ENCODE results near the gene KHNYN. TPM values are rescaled to one million over a fixed set of nuclear protein-coding genes. Genes with fewer than 3 reads are reported as not detected.

KHNYN gene
- total and polyA plus RNA-seq, 2 of the 8 experiments (the other 6 are each of a cell fraction or from before 2014, with no cell fraction given) = 7.6 to 22.3 TPM

DNA sequence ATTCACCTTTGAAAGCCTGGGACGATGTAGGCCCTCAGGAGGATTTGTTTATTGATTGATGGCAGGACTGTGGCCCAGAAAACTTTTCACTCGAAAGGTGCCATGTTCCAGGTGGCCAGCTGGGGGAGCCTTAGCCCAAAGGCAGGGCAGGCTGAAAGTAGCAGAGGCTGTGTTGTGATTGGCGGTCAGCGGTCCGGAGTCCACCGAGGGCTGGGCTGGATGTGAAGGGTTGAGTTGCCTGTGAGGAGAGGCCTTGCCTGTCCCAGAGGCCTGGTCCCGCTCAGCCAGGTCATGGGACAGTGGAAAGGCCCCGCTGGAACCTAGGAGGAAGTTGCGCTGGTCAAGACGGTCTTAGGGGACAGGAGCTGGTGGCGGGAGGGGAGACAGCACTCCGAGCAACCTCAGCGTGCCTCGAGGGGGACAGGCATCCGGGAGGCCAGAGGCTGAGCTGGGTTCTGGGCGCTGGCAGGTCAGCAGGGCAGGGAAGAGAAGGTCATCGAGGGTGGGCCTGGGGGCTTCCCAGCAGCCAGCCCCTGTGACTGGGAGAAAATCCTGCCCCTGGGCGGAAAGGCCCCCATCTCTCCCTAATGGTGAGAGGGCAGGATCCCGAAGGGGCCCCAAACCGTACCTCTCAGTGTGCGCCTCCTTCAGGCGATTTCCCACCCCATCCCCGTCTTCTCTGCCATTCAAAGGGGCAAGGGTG, 52.0 kb downstream of the KHNYN start:
- Histone ChIP-seq H3K14ac (ENCODE audit: insufficient read length) (no peak overlapping the region), H3K18ac (ENCODE audit: extremely low read depth, low read length) (no peak overlapping the region), H2AK5ac (ENCODE audit: low read depth, low read length) (no peak overlapping the region), H2BK15ac (ENCODE audit: low read length) (peak overlapping the region; percentile 46; the same call in 1 of the 2 replicates), H3K27ac (ENCODE audit: low read depth, low read length) (no peak overlapping the region), H2AFZ (ENCODE audit: low read length) (peak overlapping the region; percentile 97; the same call in 1 of the 2 replicates), H4K91ac (replicated peaks; ENCODE audit: insufficient read length, low read length) (peak overlapping the region; percentile 33), H3K4me1 (replicated peaks in 1 of 4; ENCODE audit: control insufficient read depth in 3 of 4, insufficient read depth in 4 of 4, low read length in 3 of 4) (peaks cover 0 to 3% (median 0%) of the 10 kb centered on the region in 4 experiments; a peak in 1 of 7 replicates), H3K79me1 (ENCODE audit: low read depth, low read length) (no peaks in the 10 kb centered on the region), H3K36me3 (ENCODE audit: control insufficient read depth in 2 of 4, insufficient read depth in 4 of 4, low read length in 3 of 4) (no peaks in the 10 kb centered on the region), H3K4me2 (ENCODE audit: insufficient read depth in 1 of 2, low read depth in 2 of 2, low read length in 2 of 2) (peak overlapping the region in 1 of 2 experiments; percentile 46; a peak in 2 of 4 replicates), H4K20me1 (replicated peaks in 1 of 2; ENCODE audit: control insufficient read depth in 1 of 2, insufficient read depth in 2 of 2, low read length in 2 of 2) (no peaks in the 10 kb centered on the region), H3K23me2 (ENCODE audit: low read depth, low read length) (no peaks in the 10 kb centered on the region), H4K8ac (ENCODE audit: extremely low read depth, insufficient read depth, low read length) (peak overlapping the region; percentile 94), H3K9me3 (ENCODE audit: insufficient read depth in 2 of 2, low read depth in 1 of 2, low read length in 1 of 2) (no peaks in the 10 kb centered on the region), H2BK5ac (ENCODE audit: low read depth, low read length) (0 out of 2 replicates have a peak overlapping the region, but pooled peaks have one; percentile 37), H2BK120ac (replicated peaks; ENCODE audit: low read depth, low read length) (no peak overlapping the region), H3K9ac (replicated peaks in 1 of 4; ENCODE audit: extremely low read depth in 1 of 4, low read depth in 3 of 4, low read length in 3 of 4) (no peak overlapping the region), H3K27me3 (replicated peaks in 1 of 4; ENCODE audit: control insufficient read depth in 3 of 4, extremely low read depth in 1 of 4, insufficient read depth in 3 of 4, low read length in 3 of 4) (no peaks in the 10 kb centered on the region), H2BK20ac (ENCODE audit: low read length) (peak overlapping the region; percentile 64; the same call in 1 of the 2 replicates), H2BK12ac (ENCODE audit: low read depth, low read length) (no peak overlapping the region), H3K4me3 (ENCODE audit: extremely low read depth in 1 of 4, insufficient read depth in 2 of 4, low read depth in 3 of 4, low read length in 4 of 4) (no peak overlapping the region), H4K5ac (ENCODE audit: insufficient read length, low read depth, low read length) (no peak overlapping the region), H3K56ac (replicated peaks; ENCODE audit: insufficient read length, low read depth, low read length) (no peak overlapping the region), H3K4ac (replicated peaks; ENCODE audit: insufficient read length, low read depth, low read length) (no peak overlapping the region), H3K79me2 (ENCODE audit: control insufficient read depth in 1 of 2, insufficient read depth in 2 of 2, low read length in 2 of 2) (no peaks in the 10 kb centered on the region), H3K23ac (ENCODE audit: insufficient read length) (no peak overlapping the region)
- CTCF ChIA-PET (ENCODE audit: partially characterized antibody) = interaction anchor here (0.8 to 2.2 kb wide), 11 partner anchors 8 to 1145 kb away, joined by 3 to 12 read pairs (median 5); no protein-coding TSS in a partner anchor
- WGBS, 2 experiments (ENCODE audit: extremely low coverage in 1 of 2, insufficient coverage in 1 of 2, insufficient read length in 1 of 2, insufficient replicate concordance in 2 of 2, low coverage in 1 of 2, low lambda C conversion rate in 2 of 2, missing lambda C conversion rate in 1 of 2) = 57% methylated on average over 22 of the region's 23 CpGs; no CpG with 5 or more reads in 1 of the 2 experiments
- POLR2A ChIA-PET (ENCODE audit: partially characterized antibody) = interaction anchor here (0.6 to 0.7 kb wide), 2 partner anchors 128 to 134 kb away, joined by 4 read pairs; no protein-coding TSS in a partner anchor
- FAIRE-seq = peak; percentile 72
- TF ChIP-seq, protein P1, sequence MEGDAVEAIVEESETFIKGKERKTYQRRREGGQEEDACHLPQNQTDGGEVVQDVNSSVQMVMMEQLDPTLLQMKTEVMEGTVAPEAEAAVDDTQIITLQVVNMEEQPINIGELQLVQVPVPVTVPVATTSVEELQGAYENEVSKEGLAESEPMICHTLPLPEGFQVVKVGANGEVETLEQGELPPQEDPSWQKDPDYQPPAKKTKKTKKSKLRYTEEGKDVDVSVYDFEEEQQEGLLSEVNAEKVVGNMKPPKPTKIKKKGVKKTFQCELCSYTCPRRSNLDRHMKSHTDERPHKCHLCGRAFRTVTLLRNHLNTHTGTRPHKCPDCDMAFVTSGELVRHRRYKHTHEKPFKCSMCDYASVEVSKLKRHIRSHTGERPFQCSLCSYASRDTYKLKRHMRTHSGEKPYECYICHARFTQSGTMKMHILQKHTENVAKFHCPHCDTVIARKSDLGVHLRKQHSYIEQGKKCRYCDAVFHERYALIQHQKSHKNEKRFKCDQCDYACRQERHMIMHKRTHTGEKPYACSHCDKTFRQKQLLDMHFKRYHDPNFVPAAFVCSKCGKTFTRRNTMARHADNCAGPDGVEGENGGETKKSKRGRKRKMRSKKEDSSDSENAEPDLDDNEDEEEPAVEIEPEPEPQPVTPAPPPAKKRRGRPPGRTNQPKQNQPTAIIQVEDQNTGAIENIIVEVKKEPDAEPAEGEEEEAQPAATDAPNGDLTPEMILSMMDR (IDR thresholded peaks at IDR 0.05; ENCODE audit: control extremely low read depth in 1 of 3, insufficient read depth in 1 of 3, low read depth in 1 of 3, low read length in 3 of 3) = peak; percentile 83 to 94 (median 88)
- TF ChIP-seq SAP30 (IDR thresholded peaks at IDR 0.05; ENCODE audit: insufficient read depth, insufficient replicate concordance, low read length) (no peak), RAD21 (IDR thresholded peaks at IDR 0.05 in 1 of 2, conservative IDR thresholded peaks at IDR 0.05 in 1 of 2; ENCODE audit: low read depth in 2 of 2, low read length in 2 of 2) (peak; percentile 82 to 90), TBP (IDR thresholded peaks at IDR 0.05; ENCODE audit: low read depth, low read length) (0 out of 2 replicates have a peak, but pooled peaks have one; percentile 16), TEAD4 (IDR thresholded peaks at IDR 0.05; ENCODE audit: low read depth, low read length) (no peak), KDM4A (IDR thresholded peaks at IDR 0.05; ENCODE audit: low read depth, low read length, severe bottlenecking) (no peak), POLR2A (IDR thresholded peaks at IDR 0.05; ENCODE audit: control extremely low read depth in 1 of 2, low read depth in 2 of 2, low read length in 2 of 2) (peak in 1 of 2 experiments; percentile 33; a peak in 1 of 3 replicates)
- DNase-seq (ENCODE audit: low read depth in 1 of 2, low spot score in 2 of 2) = peak; percentile 70 to 89
